Heart left ventricle (tissue), 13 donors: ENCODE results near the gene BOC.

ENCODE experiments used
- CTCF ChIP-seq, 12 donors: fragments of 200-600 bp; sonication (generic) in 4 of 12; IDR thresholded peaks; one replicate each; pipeline versions ENCODE4 v1.5.0 to v1.8.0; 2018 to 2022; ENCODE audit warnings: antibody characterized with exemption in 12 of 12, mild to moderate bottlenecking in 5 of 12
- POLR2A ChIP-seq, 2 donors: fragments of 450-650 bp; IDR thresholded peaks; one replicate each; pipeline ENCODE4 v1.6.1; 2017; ENCODE audit warnings: antibody characterized with exemption in 2 of 2, mild to moderate bottlenecking in 2 of 2, moderate library complexity in 2 of 2
- donor health status: ischemic (EF 13 %, LVEDD 7.1; RV severe dilation, severe dysfunction).
- donor health status: DM: no; HTN: yes; CAD: no.
- donor health status: DM: no; HTN: no; CAD: no.
- donor health status: ischemic (EF 25% LVEDD 6.9; RV normal size, moderate dysfunction).
- donor health status: ischemic (EF 25% LVEDD 5.7; RV mildly dilated, moderate dysfunction).
- donor health status: ischemic (EF 35%, LVEDD 5.7; RV mildly dilated, moderate dysfunction).
- donor health status: nonischemic (EF 11% LVEDD 7.7; RV severe dilation, severe dysfunction).
- donor health status: DM: yes; HTN: yes; CAD: no.
- donor health status: PGD.
- donor health status: ischemic (EF 29% LVEDD 5.4; RV normal size, mild dysfunction).
- donor health status: nonischemic (EF 23%, LVEDD 6.1; RV moderate dilation, normal function).

- no peak for TF ChIP-seq POLR2A (IDR thresholded peaks at IDR 0.05)
- no peak for TF ChIP-seq CTCF (IDR thresholded peaks at IDR 0.05)
Observed at GRCh38 chr3:113183748-113184661, 27.4 kb upstream of the BOC start.
